Activated B cell treated with CpG ODN at 0.5 μM for 24 hours (primary cell): Measurements from ENCODE around the gene CADPS2. TPM values are rescaled to one million over a fixed set of nuclear protein-coding genes. Genes with fewer than 3 reads are reported as not detected.
"Not testable (repeated sequence)": the region's sequence is repeated elsewhere in the genome, so short reads cannot be mapped to it uniquely, and the experiment has no call there.

ENCODE experiments used
- ATAC-seq: fragments of 200-7000 bp; cut with Tn5 transposase; one replicate; pipeline ENCODE4 v1.10.0; 2021; ENCODE audit warnings: low read depth, mild to moderate bottlenecking, moderate library complexity
- CTCF ChIA-PET: fragments of 350-600 bp; sonication (Branson Sonifier 250); formaldehyde crosslinking; loops from one replicate; lab custom pipeline; 2021; ENCODE audit warnings: antibody characterized with exemption; lab: Charles Lee
- POLR2A ChIA-PET: fragments of 350-600 bp; sonication (Branson Sonifier 250); formaldehyde crosslinking; loops from one replicate; lab custom pipeline; 2021; ENCODE audit warnings: antibody characterized with exemption; lab: Charles Lee
- DNase-seq: peaks from one replicate; pipeline ENCODE4 v3.0.0; 2022
- H3K27ac Mint-ChIP-seq: one replicate; pipeline ENCODE4 v1.8.0; 2020; ENCODE audit warnings: mixed read lengths
- H3K27me3 Mint-ChIP-seq: one replicate; pipeline ENCODE4 v1.8.0; 2021; ENCODE audit warnings: mixed read lengths
- H3K36me3 Mint-ChIP-seq: one replicate; pipeline ENCODE4 v1.8.0; 2021; ENCODE audit warnings: low read depth, mixed read lengths
- H3K4me1 Mint-ChIP-seq: one replicate; pipeline ENCODE4 v1.8.0; 2021; ENCODE audit warnings: mixed read lengths
- H3K4me3 Mint-ChIP-seq: one replicate; pipeline ENCODE4 v1.8.0; 2020; ENCODE audit warnings: mild to moderate bottlenecking, mixed read lengths
- H3K9me3 Mint-ChIP-seq: one replicate; pipeline ENCODE4 v1.8.0; 2020; ENCODE audit warnings: mixed read lengths
- CTCF ChIP-seq: fragments of 200-600 bp; IDR thresholded peaks from one replicate; pipeline ENCODE4 v1.8.0; 2022; ENCODE audit warnings: antibody characterized with exemption, mild to moderate bottlenecking
- intact Hi-C: fragments of 100-400 bp; cut with micrococcal nuclease; formaldehyde crosslinking; loops from one replicate; pipeline ENCODE4 v1.15.1; 2024
- total RNA-seq: library from RNA; stranded (reverse); gene quantifications from 2 replicates; pipeline ENCODE4 v1.2.3, GENCODE V29; 2022

CADPS2 gene
- total RNA-seq, 1 donor from 2014 or later: not detected

- ATAC-seq (no peak), DNase-seq (no peak)
- no peaks in the 10 kb centered on the region for H3K27me3 Mint-ChIP-seq
- peaks cover 10% of the 10 kb centered on the region for H3K9me3 Mint-ChIP-seq
- CTCF ChIA-PET: no interaction called here
- intact Hi-C loops: no loop called here
- TF ChIP-seq CTCF: no peak
- POLR2A ChIA-PET: no interaction called here
- no peaks in the 10 kb centered on the region for H3K4me1 Mint-ChIP-seq
- no peak overlapping the region for H3K27ac Mint-ChIP-seq
- no peak overlapping the region for H3K4me3 Mint-ChIP-seq
- no peaks in the 10 kb centered on the region for H3K36me3 Mint-ChIP-seq
Observed at GRCh38 chr7:122637784-122638183, 248.5 kb downstream of the CADPS2 start.

GRCh38 chr7:122635481-122635880 is 250.8 kb downstream of the CADPS2 start:
- H3K9me3 Mint-ChIP-seq, H3K36me3 Mint-ChIP-seq, ATAC-seq, H3K4me3 Mint-ChIP-seq, H3K27ac Mint-ChIP-seq, H3K4me1 Mint-ChIP-seq, H3K27me3 Mint-ChIP-seq, POLR2A ChIA-PET, DNase-seq, intact Hi-C loops, CTCF ChIA-PET: not testable (repeated sequence)

GRCh38 chr7:122633472-122633871 is 252.8 kb downstream of the CADPS2 start:
- TF ChIP-seq CTCF: no peak
- no peak overlapping the region for H3K4me3 Mint-ChIP-seq
- POLR2A ChIA-PET: no interaction called here
- DNase-seq (no peak), ATAC-seq (no peak)
- intact Hi-C loops: no loop called here
- H3K27me3 Mint-ChIP-seq: no peaks in the 10 kb centered on the region
- H3K36me3 Mint-ChIP-seq: no peaks in the 10 kb centered on the region
- no peaks in the 10 kb centered on the region for H3K4me1 Mint-ChIP-seq
- peaks cover 4% of the 10 kb centered on the region for H3K9me3 Mint-ChIP-seq
- CTCF ChIA-PET: no interaction called here
- no peak overlapping the region for H3K27ac Mint-ChIP-seq

- POLR2A ChIA-PET: no interaction called here
- H3K4me1 Mint-ChIP-seq: no peaks in the 10 kb centered on the region
- H3K27me3 Mint-ChIP-seq: no peaks in the 10 kb centered on the region
Observed at GRCh38 chr7:122632238-122632637, 254.0 kb downstream of the CADPS2 start.

GRCh38 chr7:122629412-122629953 is 256.8 kb downstream of the CADPS2 start:
- Mint-ChIP-seq H3K27ac (no peak overlapping the region), H3K4me1 (no peaks in the 10 kb centered on the region), H3K9me3 (no peaks in the 10 kb centered on the region), H3K27me3 (no peaks in the 10 kb centered on the region), H3K4me3 (no peak overlapping the region), H3K36me3 (no peaks in the 10 kb centered on the region)
- CTCF ChIA-PET: no interaction called here
- ATAC-seq (no peak), DNase-seq (no peak)
- intact Hi-C loops: no loop called here
- no peak for TF ChIP-seq CTCF
- POLR2A ChIA-PET: no interaction called here

More at GRCh38 chr7:122632238-122632637, 254.0 kb downstream of the CADPS2 start:
- CTCF ChIA-PET: no interaction called here
- Mint-ChIP-seq H3K9me3 (peaks cover 4% of the 10 kb centered on the region), H3K27ac (no peak overlapping the region), H3K36me3 (no peaks in the 10 kb centered on the region), H3K4me3 (no peak overlapping the region)
- TF ChIP-seq CTCF: no peak
- DNase-seq (no peak), ATAC-seq (no peak)
- intact Hi-C loops: no loop called here
